ENCODE measurements around the gene RAB21.
"Not testable (repeated sequence)": the region's sequence is repeated elsewhere in the genome, so short reads cannot be mapped to it uniquely, and the experiment has no call there.

DNA sequence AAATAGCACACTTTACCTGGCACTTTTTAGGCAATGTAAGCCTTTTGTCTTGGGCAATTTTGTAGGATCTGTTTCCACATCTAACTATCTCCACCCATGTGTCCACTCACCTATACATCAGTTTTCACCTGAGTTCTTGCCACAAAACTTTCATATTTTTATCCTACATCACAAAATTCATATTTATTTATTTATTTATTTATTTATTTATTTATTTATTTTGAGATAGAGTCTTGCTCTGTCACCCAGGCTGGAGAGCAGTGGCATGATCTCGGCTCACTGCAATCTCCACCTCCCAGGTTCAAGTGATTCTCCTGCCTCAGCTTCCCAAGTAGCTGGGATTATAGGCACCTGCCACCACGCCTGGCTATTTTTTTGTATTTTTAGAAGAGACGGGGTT is 67.4 kb downstream of the RAB21 start:
- TF ChIP-seq, protein P1, sequence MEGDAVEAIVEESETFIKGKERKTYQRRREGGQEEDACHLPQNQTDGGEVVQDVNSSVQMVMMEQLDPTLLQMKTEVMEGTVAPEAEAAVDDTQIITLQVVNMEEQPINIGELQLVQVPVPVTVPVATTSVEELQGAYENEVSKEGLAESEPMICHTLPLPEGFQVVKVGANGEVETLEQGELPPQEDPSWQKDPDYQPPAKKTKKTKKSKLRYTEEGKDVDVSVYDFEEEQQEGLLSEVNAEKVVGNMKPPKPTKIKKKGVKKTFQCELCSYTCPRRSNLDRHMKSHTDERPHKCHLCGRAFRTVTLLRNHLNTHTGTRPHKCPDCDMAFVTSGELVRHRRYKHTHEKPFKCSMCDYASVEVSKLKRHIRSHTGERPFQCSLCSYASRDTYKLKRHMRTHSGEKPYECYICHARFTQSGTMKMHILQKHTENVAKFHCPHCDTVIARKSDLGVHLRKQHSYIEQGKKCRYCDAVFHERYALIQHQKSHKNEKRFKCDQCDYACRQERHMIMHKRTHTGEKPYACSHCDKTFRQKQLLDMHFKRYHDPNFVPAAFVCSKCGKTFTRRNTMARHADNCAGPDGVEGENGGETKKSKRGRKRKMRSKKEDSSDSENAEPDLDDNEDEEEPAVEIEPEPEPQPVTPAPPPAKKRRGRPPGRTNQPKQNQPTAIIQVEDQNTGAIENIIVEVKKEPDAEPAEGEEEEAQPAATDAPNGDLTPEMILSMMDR (IDR thresholded peaks at IDR 0.05), result not testable (repeated sequence)
- TF ChIP-seq ZNF232, MYBL2 (CRISPR knock-in tag; IDR thresholded peaks at IDR 0.05): not testable (repeated sequence)
- TF ChIP-seq, protein P2, sequence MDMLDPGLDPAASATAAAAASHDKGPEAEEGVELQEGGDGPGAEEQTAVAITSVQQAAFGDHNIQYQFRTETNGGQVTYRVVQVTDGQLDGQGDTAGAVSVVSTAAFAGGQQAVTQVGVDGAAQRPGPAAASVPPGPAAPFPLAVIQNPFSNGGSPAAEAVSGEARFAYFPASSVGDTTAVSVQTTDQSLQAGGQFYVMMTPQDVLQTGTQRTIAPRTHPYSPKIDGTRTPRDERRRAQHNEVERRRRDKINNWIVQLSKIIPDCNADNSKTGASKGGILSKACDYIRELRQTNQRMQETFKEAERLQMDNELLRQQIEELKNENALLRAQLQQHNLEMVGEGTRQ (CRISPR knock-in tag; IDR thresholded peaks at IDR 0.05), result not testable (repeated sequence)
- TF ChIP-seq, protein P3, sequence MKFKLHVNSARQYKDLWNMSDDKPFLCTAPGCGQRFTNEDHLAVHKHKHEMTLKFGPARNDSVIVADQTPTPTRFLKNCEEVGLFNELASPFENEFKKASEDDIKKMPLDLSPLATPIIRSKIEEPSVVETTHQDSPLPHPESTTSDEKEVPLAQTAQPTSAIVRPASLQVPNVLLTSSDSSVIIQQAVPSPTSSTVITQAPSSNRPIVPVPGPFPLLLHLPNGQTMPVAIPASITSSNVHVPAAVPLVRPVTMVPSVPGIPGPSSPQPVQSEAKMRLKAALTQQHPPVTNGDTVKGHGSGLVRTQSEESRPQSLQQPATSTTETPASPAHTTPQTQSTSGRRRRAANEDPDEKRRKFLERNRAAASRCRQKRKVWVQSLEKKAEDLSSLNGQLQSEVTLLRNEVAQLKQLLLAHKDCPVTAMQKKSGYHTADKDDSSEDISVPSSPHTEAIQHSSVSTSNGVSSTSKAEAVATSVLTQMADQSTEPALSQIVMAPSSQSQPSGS (CRISPR knock-in tag; IDR thresholded peaks at IDR 0.05; ENCODE audit: borderline replicate concordance, low read depth), result not testable (repeated sequence)
- TF ChIP-seq, protein P4, sequence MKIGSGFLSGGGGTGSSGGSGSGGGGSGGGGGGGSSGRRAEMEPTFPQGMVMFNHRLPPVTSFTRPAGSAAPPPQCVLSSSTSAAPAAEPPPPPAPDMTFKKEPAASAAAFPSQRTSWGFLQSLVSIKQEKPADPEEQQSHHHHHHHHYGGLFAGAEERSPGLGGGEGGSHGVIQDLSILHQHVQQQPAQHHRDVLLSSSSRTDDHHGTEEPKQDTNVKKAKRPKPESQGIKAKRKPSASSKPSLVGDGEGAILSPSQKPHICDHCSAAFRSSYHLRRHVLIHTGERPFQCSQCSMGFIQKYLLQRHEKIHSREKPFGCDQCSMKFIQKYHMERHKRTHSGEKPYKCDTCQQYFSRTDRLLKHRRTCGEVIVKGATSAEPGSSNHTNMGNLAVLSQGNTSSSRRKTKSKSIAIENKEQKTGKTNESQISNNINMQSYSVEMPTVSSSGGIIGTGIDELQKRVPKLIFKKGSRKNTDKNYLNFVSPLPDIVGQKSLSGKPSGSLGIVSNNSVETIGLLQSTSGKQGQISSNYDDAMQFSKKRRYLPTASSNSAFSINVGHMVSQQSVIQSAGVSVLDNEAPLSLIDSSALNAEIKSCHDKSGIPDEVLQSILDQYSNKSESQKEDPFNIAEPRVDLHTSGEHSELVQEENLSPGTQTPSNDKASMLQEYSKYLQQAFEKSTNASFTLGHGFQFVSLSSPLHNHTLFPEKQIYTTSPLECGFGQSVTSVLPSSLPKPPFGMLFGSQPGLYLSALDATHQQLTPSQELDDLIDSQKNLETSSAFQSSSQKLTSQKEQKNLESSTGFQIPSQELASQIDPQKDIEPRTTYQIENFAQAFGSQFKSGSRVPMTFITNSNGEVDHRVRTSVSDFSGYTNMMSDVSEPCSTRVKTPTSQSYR (CRISPR knock-in tag; IDR thresholded peaks at IDR 0.05), result not testable (repeated sequence)
